ENCODE measurements around the gene GABRP.

The GABRP gene

GRCh38 chr5:170863646-170864045 lies 80.1 kb downstream of the GABRP start:
- Histone ChIP-seq H3K4me1 (ENCODE audit: insufficient read depth, low read length) (peaks cover 7% of the 10 kb centered on the region), H3K9ac (ENCODE audit: low read length) (no peak overlapping the region), H3K27me3 (ENCODE audit: control insufficient read depth in 1 of 2, insufficient read depth in 2 of 2, low read length in 2 of 2) (no peaks in the 10 kb centered on the region), H3K27ac (ENCODE audit: low read depth, low read length) (no peak overlapping the region), H3K4me3 (ENCODE audit: low read depth in 1 of 2, low read length in 2 of 2) (no peak overlapping the region), H3K9me3 (ENCODE audit: low read length) (peaks cover 4% of the 10 kb centered on the region), H3K36me3 (ENCODE audit: insufficient read depth, low read length) (no peaks in the 10 kb centered on the region)
